ENCODE measurements around the gene CLSTN2.

DNA sequence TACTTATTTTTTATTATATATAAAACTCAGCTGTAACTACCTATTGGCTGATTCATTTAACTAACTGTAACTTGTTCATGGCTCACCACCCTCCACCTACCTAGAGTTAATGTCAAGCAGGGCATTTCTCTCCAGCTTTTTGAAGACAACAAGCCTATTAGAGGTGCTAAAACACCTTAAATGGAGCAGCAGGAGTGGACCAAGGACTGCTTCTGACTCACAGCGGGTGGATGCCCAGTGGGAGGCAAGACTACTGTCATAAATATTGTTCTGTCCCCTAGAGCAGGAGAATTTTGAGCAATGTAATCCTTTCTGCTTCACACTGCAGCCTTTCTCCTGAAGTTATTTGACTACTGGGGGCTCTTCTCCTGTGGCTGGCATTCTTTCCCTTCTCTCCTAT lies 146.9 kb downstream of the CLSTN2 start:
- TF ChIP-seq POLR2A (IDR thresholded peaks at IDR 0.05) (no peak), POLR2AphosphoS5 (IDR thresholded peaks at IDR 0.05; ENCODE audit: insufficient read depth in 1 of 2, low read depth in 1 of 2) (no peak)
- TF ChIP-seq, protein P1, sequence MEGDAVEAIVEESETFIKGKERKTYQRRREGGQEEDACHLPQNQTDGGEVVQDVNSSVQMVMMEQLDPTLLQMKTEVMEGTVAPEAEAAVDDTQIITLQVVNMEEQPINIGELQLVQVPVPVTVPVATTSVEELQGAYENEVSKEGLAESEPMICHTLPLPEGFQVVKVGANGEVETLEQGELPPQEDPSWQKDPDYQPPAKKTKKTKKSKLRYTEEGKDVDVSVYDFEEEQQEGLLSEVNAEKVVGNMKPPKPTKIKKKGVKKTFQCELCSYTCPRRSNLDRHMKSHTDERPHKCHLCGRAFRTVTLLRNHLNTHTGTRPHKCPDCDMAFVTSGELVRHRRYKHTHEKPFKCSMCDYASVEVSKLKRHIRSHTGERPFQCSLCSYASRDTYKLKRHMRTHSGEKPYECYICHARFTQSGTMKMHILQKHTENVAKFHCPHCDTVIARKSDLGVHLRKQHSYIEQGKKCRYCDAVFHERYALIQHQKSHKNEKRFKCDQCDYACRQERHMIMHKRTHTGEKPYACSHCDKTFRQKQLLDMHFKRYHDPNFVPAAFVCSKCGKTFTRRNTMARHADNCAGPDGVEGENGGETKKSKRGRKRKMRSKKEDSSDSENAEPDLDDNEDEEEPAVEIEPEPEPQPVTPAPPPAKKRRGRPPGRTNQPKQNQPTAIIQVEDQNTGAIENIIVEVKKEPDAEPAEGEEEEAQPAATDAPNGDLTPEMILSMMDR (IDR thresholded peaks at IDR 0.05): no peak

Measured in vagina (tissue), 2 donors.